ENCODE data around the gene DIDO1. TPM values are rescaled to one million over a fixed set of nuclear protein-coding genes. Genes with fewer than 3 reads are reported as not detected.
"Not testable (repeated sequence)": the region's sequence is repeated elsewhere in the genome, so short reads cannot be mapped to it uniquely, and the experiment has no call there.

Gene DIDO1
- polyA plus RNA-seq, 1 experiment = 19.8 TPM

GRCh38 chr20:62858058-62858830, 68.1 kb downstream of the DIDO1 start:
- DNase-seq (ENCODE audit: low read depth) = no peak
- TF ChIP-seq, protein P1, sequence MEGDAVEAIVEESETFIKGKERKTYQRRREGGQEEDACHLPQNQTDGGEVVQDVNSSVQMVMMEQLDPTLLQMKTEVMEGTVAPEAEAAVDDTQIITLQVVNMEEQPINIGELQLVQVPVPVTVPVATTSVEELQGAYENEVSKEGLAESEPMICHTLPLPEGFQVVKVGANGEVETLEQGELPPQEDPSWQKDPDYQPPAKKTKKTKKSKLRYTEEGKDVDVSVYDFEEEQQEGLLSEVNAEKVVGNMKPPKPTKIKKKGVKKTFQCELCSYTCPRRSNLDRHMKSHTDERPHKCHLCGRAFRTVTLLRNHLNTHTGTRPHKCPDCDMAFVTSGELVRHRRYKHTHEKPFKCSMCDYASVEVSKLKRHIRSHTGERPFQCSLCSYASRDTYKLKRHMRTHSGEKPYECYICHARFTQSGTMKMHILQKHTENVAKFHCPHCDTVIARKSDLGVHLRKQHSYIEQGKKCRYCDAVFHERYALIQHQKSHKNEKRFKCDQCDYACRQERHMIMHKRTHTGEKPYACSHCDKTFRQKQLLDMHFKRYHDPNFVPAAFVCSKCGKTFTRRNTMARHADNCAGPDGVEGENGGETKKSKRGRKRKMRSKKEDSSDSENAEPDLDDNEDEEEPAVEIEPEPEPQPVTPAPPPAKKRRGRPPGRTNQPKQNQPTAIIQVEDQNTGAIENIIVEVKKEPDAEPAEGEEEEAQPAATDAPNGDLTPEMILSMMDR (IDR thresholded peaks at IDR 0.05; ENCODE audit: insufficient read depth, low read depth, low read length) = no peak
- POLR2A ChIA-PET = no interaction called here
- Histone ChIP-seq H3K36me3 (ENCODE audit: control insufficient read depth, insufficient read depth, low read length) (peaks cover 10% of the 10 kb centered on the region), H3K27me3 (ENCODE audit: control insufficient read depth, insufficient read depth, low read length) (no peaks in the 10 kb centered on the region), H3K4me3 (ENCODE audit: low read depth, low read length) (no peak overlapping the region)
- CTCF ChIA-PET = no interaction called here

DNA sequence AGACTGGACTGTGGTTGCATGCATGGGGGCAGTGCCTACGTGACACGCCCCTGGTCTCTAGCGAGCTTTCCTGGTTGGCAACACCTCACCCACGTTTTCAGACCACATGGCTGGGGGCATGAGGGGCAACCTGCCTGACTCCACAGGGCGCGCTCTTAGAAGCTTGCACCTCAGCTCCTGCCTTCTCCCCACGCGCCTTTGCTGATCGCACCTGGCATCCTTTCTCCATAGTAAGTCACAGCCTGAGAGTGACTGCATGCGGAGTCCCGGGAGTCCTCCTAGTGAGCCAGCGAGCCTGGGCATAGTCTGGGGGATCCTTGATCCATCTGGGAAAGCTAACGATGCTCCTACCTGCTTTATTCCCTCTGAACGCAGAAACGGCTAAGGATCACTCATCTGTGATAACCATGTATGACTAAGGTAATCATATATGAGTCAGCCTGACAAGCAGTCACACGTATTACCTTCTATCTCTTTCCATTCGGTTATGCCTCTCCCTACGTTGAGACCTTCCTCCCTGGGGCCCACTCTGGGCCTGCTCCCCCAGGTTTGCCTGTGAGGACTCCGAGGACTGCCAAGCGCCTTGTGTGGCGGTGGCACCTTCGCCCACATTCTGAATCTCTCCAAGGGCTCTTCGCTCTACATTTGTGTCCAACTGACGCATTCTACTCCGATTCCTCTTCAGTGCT, 69.2 kb downstream of the DIDO1 start:
- CTCF ChIA-PET = no interaction called here
- H3K4me3 ChIP-seq (ENCODE audit: low read depth, low read length) = no peak overlapping the region
- H3K27me3 ChIP-seq (ENCODE audit: control insufficient read depth, insufficient read depth, low read length) = no peaks in the 10 kb centered on the region
- POLR2A ChIA-PET = no interaction called here
- TF ChIP-seq, protein P1 (IDR thresholded peaks at IDR 0.05; ENCODE audit: insufficient read depth, low read depth, low read length) = no peak
- no peak for DNase-seq (ENCODE audit: low read depth)
- peaks cover 12% of the 10 kb centered on the region for H3K36me3 ChIP-seq (ENCODE audit: control insufficient read depth, insufficient read depth, low read length)

GRCh38 chr20:62855120-62855519, 71.2 kb downstream of the DIDO1 start:
- no peak overlapping the region for H3K4me3 ChIP-seq (ENCODE audit: low read depth, low read length)
- TF ChIP-seq, protein P1 (IDR thresholded peaks at IDR 0.05; ENCODE audit: insufficient read depth, low read depth, low read length) = no peak
- POLR2A ChIA-PET = no interaction called here
- CTCF ChIA-PET = interaction anchor here (0.6 to 2.0 kb wide), 4 partner anchors 10 to 64 kb away, joined by 3 to 5 read pairs (median 4); no protein-coding TSS in a partner anchor
- peaks cover 13% of the 10 kb centered on the region for H3K36me3 ChIP-seq (ENCODE audit: control insufficient read depth, insufficient read depth, low read length)
- no peaks in the 10 kb centered on the region for H3K27me3 ChIP-seq (ENCODE audit: control insufficient read depth, insufficient read depth, low read length)
- DNase-seq (ENCODE audit: low read depth) = no peak

DNA sequence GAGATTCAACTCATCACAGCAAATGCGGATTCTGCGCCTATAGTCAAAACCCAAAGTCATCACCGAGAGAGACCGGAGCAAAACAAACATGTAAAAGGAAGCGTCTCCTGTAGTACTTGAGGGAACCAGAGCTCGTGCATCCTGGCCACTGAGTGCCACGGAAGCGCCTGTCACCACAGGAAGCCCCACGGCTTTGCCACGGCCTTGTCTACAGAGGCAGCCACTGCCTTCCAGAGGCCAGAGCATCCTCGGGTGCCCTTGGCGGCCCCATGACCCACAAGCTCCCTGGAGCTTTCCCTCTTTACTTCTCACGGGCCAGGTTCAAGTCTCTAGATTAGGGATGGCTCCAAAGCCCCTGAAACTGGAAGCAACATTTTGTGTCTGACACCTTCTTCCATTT, 72.2 kb downstream of the DIDO1 start:
- peaks cover 13% of the 10 kb centered on the region for H3K36me3 ChIP-seq (ENCODE audit: control insufficient read depth, insufficient read depth, low read length)

DNA sequence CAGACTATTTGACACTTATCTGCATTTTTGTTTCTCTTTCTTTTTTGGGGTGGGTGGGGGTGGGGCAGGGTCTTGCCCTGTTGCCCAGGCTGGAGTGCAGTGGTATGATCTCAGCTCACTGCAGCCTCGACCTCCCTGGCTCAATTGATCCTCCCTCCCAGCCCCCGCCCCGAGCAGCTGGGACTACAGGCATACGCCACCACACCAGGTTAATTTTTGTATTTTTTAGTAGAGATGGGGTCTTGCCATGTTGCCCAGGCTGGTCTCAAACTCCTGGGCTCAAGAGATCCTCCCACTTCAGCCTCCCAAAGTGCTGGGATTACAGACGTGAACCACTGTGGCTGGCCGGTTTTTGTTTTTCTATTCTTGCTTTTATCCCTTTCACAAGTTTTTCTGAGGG, 73.0 kb downstream of the DIDO1 start:
- POLR2A ChIA-PET; H3K4me3 ChIP-seq (ENCODE audit: low read depth, low read length); DNase-seq (ENCODE audit: low read depth); H3K27me3 ChIP-seq (ENCODE audit: control insufficient read depth, insufficient read depth, low read length): not testable (repeated sequence)
- H3K36me3 ChIP-seq (ENCODE audit: control insufficient read depth, insufficient read depth, low read length) = peaks cover 13% of the 10 kb centered on the region
- CTCF ChIA-PET = interaction anchor here (2.0 kb wide), 1 partner anchor 45 kb away, joined by 4 read pairs; no protein-coding TSS in a partner anchor

More for the DNA sequence above, 72.2 kb downstream of the DIDO1 start:
- no peak for DNase-seq (ENCODE audit: low read depth)
- Histone ChIP-seq H3K27me3 (ENCODE audit: control insufficient read depth, insufficient read depth, low read length) (no peaks in the 10 kb centered on the region), H3K4me3 (ENCODE audit: low read depth, low read length) (no peak overlapping the region)
- ChIA-PET POLR2A (no interaction called here), CTCF (interaction anchor here (1.1 to 2.0 kb wide), 2 partner anchors 9 to 45 kb away, joined by 3 to 4 read pairs; no protein-coding TSS in a partner anchor)
- TF ChIP-seq, protein P1 (IDR thresholded peaks at IDR 0.05; ENCODE audit: insufficient read depth, low read depth, low read length) = no peak

All from BJ (cell line).